Erythroblast (primary cell): ENCODE measurements around the gene TNFRSF19.

ENCODE experiments used
- GATA1 ChIP-seq: IDR thresholded peaks from 2 replicates; pipeline ENCODE4 v1.6.1; 2011; ENCODE audit warnings: low read depth, mild to moderate bottlenecking, control low read depth, low read length, moderate library complexity
- POLR2A ChIP-seq: IDR thresholded peaks from 2 replicates; pipeline ENCODE4 v1.6.1; 2011; ENCODE audit warnings: mild to moderate bottlenecking, low read length

GRCh38 chr13:23723471-23723870 lies 153.3 kb downstream of the TNFRSF19 start:
- TF ChIP-seq POLR2A (no peak), GATA1 (no peak)
